ENCODE data around the gene ZMYND8.

GRCh38 chr20:47287609-47288144, 68.8 kb downstream of the ZMYND8 start:
- no peak for TF ChIP-seq CTCF (conservative IDR thresholded peaks at IDR 0.05 in 1 of 2, IDR thresholded peaks at IDR 0.05 in 1 of 2; ENCODE audit: extremely low read depth in 1 of 2, insufficient read depth in 1 of 2, low read depth in 1 of 2, low read length in 2 of 2)
- no peak for TF ChIP-seq EZH2 (IDR thresholded peaks at IDR 0.05; ENCODE audit: borderline replicate concordance, low read length)
